Measurements from ENCODE around the gene ZNF827. TPM values are rescaled to one million over a fixed set of nuclear protein-coding genes. Genes with fewer than 3 reads are reported as not detected.

Gene ZNF827
- total and polyA plus RNA-seq, 7 donors = 1.7 to 15.2 (median 7.3) TPM

GRCh38 chr4:145755802-145756201 is 182.8 kb downstream of the ZNF827 start:
- peak; percentile 67 to 96 (median 87) for ATAC-seq

GRCh38 chr4:145743641-145744040 is 195.0 kb downstream of the ZNF827 start:
- Histone ChIP-seq H3K4me1 (no peaks in the 10 kb centered on the region), H3K27me3 (ENCODE audit: insufficient read depth in 3 of 3, low read length in 2 of 3) (no peaks in the 10 kb centered on the region), H3K36me3 (ENCODE audit: insufficient read depth in 1 of 2, low read depth in 1 of 2) (no peaks in the 10 kb centered on the region), H3K9me3 (no peaks in the 10 kb centered on the region), H3K4me3 (no peak overlapping the region), H3K27ac (no peak overlapping the region)
- intact Hi-C loops (cut with DNase I) = loop anchor here (5.0 kb wide), 2 partner anchors 39 to 49 kb away; no protein-coding TSS in a partner anchor
- DNase-seq (no peak), ATAC-seq (no peak)
- 88 to 94% (median 90%) methylated on average over 2 of the region's 2 CpGs for WGBS, 3 donors
- TF ChIP-seq CTCF (IDR thresholded peaks at IDR 0.05) = no peak

More at GRCh38 chr4:145755802-145756201, 182.8 kb downstream of the ZNF827 start:
- peaks cover under 1 to 17% of the 10 kb centered on the region in 2 donors for H3K36me3 ChIP-seq (ENCODE audit: insufficient read depth in 1 of 2, low read depth in 1 of 2)
- H3K4me3 ChIP-seq = no peak overlapping the region
- no peaks in the 10 kb centered on the region for H3K27me3 ChIP-seq (ENCODE audit: insufficient read depth in 3 of 3, low read length in 2 of 3)
- WGBS, 3 donors = 28 to 61% (median 49%) methylated on average over 2 of the region's 2 CpGs
- intact Hi-C loops (cut with DNase I) = no loop called here
- H3K9me3 ChIP-seq = no peaks in the 10 kb centered on the region
- DNase-seq = no peak
- peak overlapping the region; percentile 21 for H3K27ac ChIP-seq
- TF ChIP-seq CTCF (IDR thresholded peaks at IDR 0.05) = no peak
- H3K4me1 ChIP-seq = peaks cover 9% of the 10 kb centered on the region

GRCh38 chr4:145740806-145741205 is 197.8 kb downstream of the ZNF827 start:
- TF ChIP-seq CTCF (IDR thresholded peaks at IDR 0.05) = no peak
- intact Hi-C loops (cut with DNase I) = loop anchor here (5.0 kb wide), 2 partner anchors 41 to 51 kb away; no protein-coding TSS in a partner anchor

GRCh38 chr4:145739845-145740244 is 198.8 kb downstream of the ZNF827 start:
- Histone ChIP-seq H3K4me3 (no peak overlapping the region), H3K9me3 (no peaks in the 10 kb centered on the region), H3K4me1 (peaks cover 23% of the 10 kb centered on the region), H3K36me3 (ENCODE audit: insufficient read depth in 1 of 2, low read depth in 1 of 2) (no peaks in the 10 kb centered on the region), H3K27ac (no peak overlapping the region), H3K27me3 (ENCODE audit: insufficient read depth in 3 of 3, low read length in 2 of 3) (no peaks in the 10 kb centered on the region)
- DNase-seq = no peak
- no peak for ATAC-seq
- intact Hi-C loops (cut with DNase I) = loop anchor here (5.0 to 10.0 kb wide), 5 partner anchors 42 to 258 kb away; partner anchors contain the start of genes SMAD1 (in 1 of the 2) and ZNF827 (in 1 of the 2)
- TF ChIP-seq CTCF (IDR thresholded peaks at IDR 0.05) = no peak
- WGBS, 3 donors = 66 to 71% (median 68%) methylated on average over 5 of the region's 5 CpGs

More at GRCh38 chr4:145740806-145741205, 197.8 kb downstream of the ZNF827 start:
- Histone ChIP-seq H3K27me3 (ENCODE audit: insufficient read depth in 3 of 3, low read length in 2 of 3) (no peaks in the 10 kb centered on the region), H3K9me3 (no peaks in the 10 kb centered on the region), H3K4me3 (no peak overlapping the region), H3K27ac (no peak overlapping the region), H3K4me1 (peaks cover 14% of the 10 kb centered on the region), H3K36me3 (ENCODE audit: insufficient read depth in 1 of 2, low read depth in 1 of 2) (no peaks in the 10 kb centered on the region)
- DNase-seq (no peak), ATAC-seq (no peak)
- 51 to 60% (median 51%) methylated on average over 2 of the region's 2 CpGs for WGBS, 3 donors
